ENCODE results near the gene GPRASP3.
A peak's percentile ranks its signal among the peaks of the same experiment; 100 is the strongest.

Gene GPRASP3

DNA sequence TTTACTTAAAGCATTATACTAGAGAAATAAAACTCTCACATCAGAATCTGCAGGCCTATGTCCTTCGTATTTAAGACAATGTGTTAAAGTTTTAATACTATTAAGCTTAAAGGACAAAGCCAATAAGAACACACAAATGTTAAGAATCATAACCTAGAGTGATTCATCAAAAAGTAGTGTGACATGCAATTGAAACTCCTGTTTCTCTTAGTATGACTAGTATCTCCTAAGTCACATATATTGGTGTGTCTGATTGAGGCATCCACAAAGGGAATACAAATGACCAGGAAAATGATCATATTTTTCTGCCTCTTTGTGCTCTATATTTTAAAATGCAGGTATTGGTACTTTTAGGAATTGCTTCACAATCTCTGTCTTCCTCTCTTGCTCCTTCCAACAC lies 23.8 kb downstream of the GPRASP3 start:
- DNase-seq, result no peak
- in situ Hi-C loops (cut with MboI; ENCODE audit: low pct_unique_long_range_greater_than_20kb, low sequenced_read_pairs), result no loop called here

DNA sequence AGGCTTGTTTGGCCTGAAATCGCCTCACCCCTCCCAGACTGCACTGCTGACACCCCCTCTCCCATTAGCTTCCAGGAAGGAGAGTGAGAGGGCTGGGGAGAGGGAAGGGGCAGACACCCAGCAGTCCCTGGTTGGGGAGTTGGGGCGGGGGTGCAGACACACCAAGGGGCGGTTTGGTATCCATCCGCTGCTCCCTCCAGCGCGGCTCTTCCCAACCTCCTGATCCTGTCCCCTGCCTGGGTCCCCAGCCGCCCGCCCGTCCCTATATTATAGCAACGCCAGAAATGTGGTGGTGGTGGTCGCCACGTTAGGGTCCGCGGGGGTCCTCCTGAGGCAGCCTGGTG lies 24.9 kb downstream of the GPRASP3 start:
- in situ Hi-C loops (cut with MboI; ENCODE audit: low pct_unique_long_range_greater_than_20kb, low sequenced_read_pairs), result no loop called here
- DNase-seq, result no peak

DNA sequence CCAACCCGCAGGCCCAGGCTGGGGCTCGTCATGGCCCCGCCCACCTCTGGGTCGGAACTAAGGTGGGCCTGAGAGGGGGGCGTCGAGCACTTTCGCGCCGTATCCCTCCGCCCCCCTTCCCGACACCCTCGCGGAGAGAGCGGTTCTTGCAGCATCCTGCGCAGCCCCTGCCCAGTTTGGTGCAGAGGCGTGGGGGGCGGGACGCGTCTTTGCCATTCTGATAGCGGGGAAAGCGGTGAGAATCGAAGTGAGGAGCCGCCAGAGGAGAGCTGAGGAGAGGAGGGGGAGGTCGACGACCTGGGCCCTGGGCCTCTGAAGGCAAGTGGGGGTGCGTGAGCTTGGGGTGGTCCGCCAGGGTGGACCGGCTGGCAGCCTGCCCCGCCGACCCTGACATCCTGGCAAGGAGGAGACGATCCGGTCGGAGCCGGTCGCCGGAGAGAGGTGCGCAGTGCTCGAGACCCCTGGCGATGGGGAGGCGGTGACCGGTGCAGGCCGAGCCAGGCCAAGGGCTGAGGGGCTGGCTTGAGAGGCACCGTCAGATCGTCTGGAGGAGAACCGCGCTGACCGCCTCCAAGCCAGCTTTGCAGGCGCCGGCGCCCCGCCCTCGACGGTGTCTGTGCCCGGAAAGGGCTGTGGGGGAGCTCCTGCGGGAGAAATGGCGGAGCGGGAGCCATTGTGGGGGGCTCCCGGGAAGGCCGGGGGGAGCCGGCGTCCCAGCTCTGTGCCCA lies 25.5 kb downstream of the GPRASP3 start:
- in situ Hi-C loops (cut with MboI; ENCODE audit: low pct_unique_long_range_greater_than_20kb, low sequenced_read_pairs), result no loop called here
- DNase-seq, result no peak

DNA sequence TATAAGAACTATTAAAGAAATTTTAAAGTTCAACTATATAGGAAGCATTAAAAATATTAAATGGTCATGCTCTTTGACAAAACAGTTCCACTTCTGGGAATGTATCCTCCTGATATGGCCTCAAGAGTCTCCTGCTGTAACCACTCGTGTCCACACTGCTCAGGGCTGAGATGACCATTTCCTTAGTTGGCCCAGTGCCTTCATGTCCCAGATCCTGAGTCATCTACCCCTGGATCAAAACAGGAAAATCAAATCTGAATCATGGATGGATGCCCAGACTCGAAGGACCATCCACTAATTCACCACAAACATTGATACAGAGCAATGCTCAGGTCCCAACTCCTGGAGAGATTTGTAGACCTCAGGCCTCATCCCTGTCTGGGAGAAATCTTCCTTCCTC lies 44.7 kb downstream of the GPRASP3 start:
- in situ Hi-C loops (cut with MboI; ENCODE audit: low pct_unique_long_range_greater_than_20kb, low sequenced_read_pairs), result no loop called here
- DNase-seq, result no peak

DNA sequence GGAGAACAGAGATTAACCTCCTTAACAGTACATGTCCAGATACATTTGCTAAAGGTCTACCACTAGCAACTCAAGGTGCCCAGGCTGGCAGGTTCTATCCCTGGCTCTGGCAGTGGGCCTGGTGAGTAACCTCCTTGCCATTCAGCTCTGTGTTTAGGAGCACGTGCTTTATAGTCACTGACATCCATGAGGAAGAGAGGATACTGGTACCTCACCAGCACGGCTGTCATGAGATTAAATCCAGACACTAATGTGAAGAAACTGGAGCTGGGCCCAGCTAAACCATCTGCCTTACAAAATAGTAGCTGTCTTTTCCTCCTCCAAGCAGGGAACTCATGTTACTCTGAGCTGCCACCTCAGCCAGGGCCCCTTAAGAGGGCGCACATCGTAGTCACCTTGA lies 45.3 kb downstream of the GPRASP3 start:
- in situ Hi-C loops (cut with MboI; ENCODE audit: low pct_unique_long_range_greater_than_20kb, low sequenced_read_pairs), result no loop called here
- no peak for DNase-seq

DNA sequence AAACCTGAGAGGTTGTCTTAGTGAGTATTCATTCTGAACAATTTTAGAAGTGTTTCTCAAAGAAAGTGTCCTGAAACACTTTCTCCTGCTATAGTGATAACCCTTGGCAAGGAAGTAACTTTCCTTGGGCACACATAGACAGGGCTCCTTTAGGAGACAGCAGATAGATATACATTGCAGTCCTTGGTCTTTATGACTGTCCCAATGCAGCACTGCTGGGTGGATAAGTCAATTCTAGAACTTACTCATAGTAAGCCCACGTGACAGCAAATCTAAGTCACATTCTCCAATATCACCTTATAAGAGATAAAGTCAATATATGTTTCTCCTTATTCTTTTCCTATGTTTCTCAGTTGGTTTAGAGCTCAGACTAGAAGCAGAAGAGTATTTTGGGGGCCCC lies 46.7 kb downstream of the GPRASP3 start:
- in situ Hi-C loops (cut with MboI; ENCODE audit: low pct_unique_long_range_greater_than_20kb, low sequenced_read_pairs), result no loop called here
- no peak for DNase-seq

DNA sequence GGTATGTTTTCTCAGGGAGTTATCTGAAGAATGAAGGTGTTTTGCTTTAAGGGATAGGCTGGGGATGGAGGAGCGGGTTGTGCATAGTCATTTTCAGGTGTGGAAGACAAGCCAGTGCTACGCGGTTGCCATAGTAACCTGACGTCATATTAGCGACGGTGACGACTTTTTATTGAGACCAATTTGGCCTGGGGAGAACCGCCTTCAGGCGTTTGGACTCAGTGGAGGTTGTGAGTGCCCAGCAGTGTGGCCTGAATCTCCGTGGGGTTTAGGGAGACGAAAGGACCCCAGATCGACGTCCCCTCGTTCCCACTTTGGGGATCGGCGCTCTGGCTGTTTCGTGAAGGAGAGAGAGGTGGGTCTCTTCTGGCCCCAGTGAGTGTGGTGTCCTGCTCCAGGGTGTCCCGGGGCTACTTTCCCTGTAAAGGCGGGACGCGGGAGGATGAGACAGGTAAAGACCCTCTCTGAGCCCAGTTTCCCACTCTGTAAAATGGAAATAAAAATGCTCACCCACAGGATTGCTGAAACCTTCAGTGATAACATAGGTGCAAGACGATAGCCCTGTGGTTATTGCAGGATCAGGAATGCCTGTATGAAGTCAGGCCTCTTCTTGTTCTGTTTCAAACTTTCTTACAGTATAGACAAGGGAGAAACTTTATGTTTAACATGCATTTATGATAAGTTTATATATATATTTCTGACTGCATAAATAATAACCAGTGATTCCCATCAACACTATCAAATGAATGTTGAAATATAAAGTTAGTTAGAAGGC lies 48.6 kb downstream of the GPRASP3 start:
- in situ Hi-C loops (cut with MboI; ENCODE audit: low pct_unique_long_range_greater_than_20kb, low sequenced_read_pairs), result no loop called here
- peak; percentile 94 for DNase-seq
